T-cell (primary cell): ENCODE measurements around the gene LYSMD2. TPM values are rescaled to one million over a fixed set of nuclear protein-coding genes. Genes with fewer than 3 reads are reported as not detected.
A peak's percentile ranks its signal among the peaks of the same experiment; 100 is the strongest.
"Not testable (repeated sequence)": the region's sequence is repeated elsewhere in the genome, so short reads cannot be mapped to it uniquely, and the experiment has no call there.

Experiments used
- ATAC-seq, 4 experiments: fragments of 200-7000 bp in 3 of 4; fragments of 150-1000 bp in 1 of 4; cut with Tn5 transposase; replicated peaks in 1 of 4; 1 replicate in 3 of 4; 2 replicates in 1 of 4; pipeline ENCODE4 v1.10.0; 2021; ENCODE audit warnings: moderate library complexity in 3 of 4, mild to moderate bottlenecking in 2 of 4, moderate number of reproducible peaks in 1 of 4
- CTCF ChIA-PET, 2 donors: fragments of 300-600 bp; sonication (Branson Sonifier 250); formaldehyde crosslinking; loops; one replicate each; lab custom pipeline; 2022; ENCODE audit warnings: antibody characterized with exemption in 2 of 2; lab: Charles Lee
- POLR2A ChIA-PET, 2 donors: fragments of 300-600 bp; sonication (Branson Sonifier 250); formaldehyde crosslinking; loops; one replicate each; lab custom pipeline; 2022; ENCODE audit warnings: antibody characterized with exemption in 2 of 2; lab: Charles Lee
- DNase-seq, 35 experiments: peaks; one replicate each; pipeline versions ENCODE4 v3.0.0 to v3.0.0-alpha.2; 2013 to 2023
- H3K27ac ChIP-seq: one replicate; pipeline ENCODE4 v1.5.1; 2013; ENCODE audit warnings: low read length
- H3K27me3 ChIP-seq, 2 experiments: replicated peaks in 1 of 2; 1 replicate in 1 of 2; 2 replicates in 1 of 2; pipeline versions ENCODE4 v1.6.1 to v1.7.0; 2013; ENCODE audit warnings: low read length in 1 of 2, mixed read lengths in 1 of 2; ENCODE audit not compliant: control insufficient read depth in 2 of 2, insufficient read depth in 2 of 2; ENCODE audit errors: extremely low read depth in 1 of 2
- H3K36me3 ChIP-seq, 2 donors: 1 replicate in 1 of 2; 2 replicates in 1 of 2; pipeline versions ENCODE4 v1.6.1 to v1.7.0; 2013; ENCODE audit warnings: low read length in 1 of 2; ENCODE audit not compliant: control insufficient read depth in 2 of 2, insufficient read depth in 1 of 2; ENCODE audit errors: extremely low read depth in 1 of 2
- H3K4me1 ChIP-seq, 2 experiments: 1 replicate in 1 of 2; 2 replicates in 1 of 2; pipeline versions ENCODE4 v1.6.1 to v1.7.0; 2013; ENCODE audit warnings: low read length in 2 of 2, mixed read lengths in 1 of 2; ENCODE audit not compliant: insufficient read depth in 2 of 2, control insufficient read depth in 1 of 2; ENCODE audit errors: extremely low read depth in 1 of 2
- H3K4me3 ChIP-seq, 2 donors: 1 replicate in 1 of 2; 2 replicates in 1 of 2; pipeline versions ENCODE4 v1.5.1 to v1.7.0; 2013; ENCODE audit warnings: mild to moderate bottlenecking in 2 of 2, low read length in 1 of 2, moderate library complexity in 1 of 2; ENCODE audit not compliant: control insufficient read depth in 1 of 2; ENCODE audit errors: extremely low read depth in 1 of 2
- H3K9me3 ChIP-seq: 2 replicates; pipeline ENCODE4 v1.7.0; 2013
- H3K27ac Mint-ChIP-seq, 2 donors: one replicate each; pipeline ENCODE4 v1.8.0; 2020 to 2021; ENCODE audit warnings: mild to moderate bottlenecking in 2 of 2, mixed read lengths in 2 of 2
- H3K27me3 Mint-ChIP-seq, 2 donors: one replicate each; pipeline ENCODE4 v1.8.0; 2021 to 2022; ENCODE audit warnings: mixed read lengths in 2 of 2
- H3K36me3 Mint-ChIP-seq: one replicate; pipeline ENCODE4 v1.8.0; 2021; ENCODE audit warnings: mixed read lengths
- H3K4me1 Mint-ChIP-seq, 3 donors: one replicate each; pipeline ENCODE4 v1.8.0; 2020 to 2022; ENCODE audit warnings: mixed read lengths in 3 of 3, mild to moderate bottlenecking in 1 of 3
- H3K4me3 Mint-ChIP-seq, 3 donors: one replicate each; pipeline ENCODE4 v1.8.0; 2020 to 2022; ENCODE audit warnings: mild to moderate bottlenecking in 3 of 3, mixed read lengths in 3 of 3, moderate library complexity in 3 of 3
- H3K9me3 Mint-ChIP-seq, 3 donors: one replicate each; pipeline ENCODE4 v1.8.0; 2020 to 2022; ENCODE audit warnings: mixed read lengths in 3 of 3
- WGBS: methylation state at CpG from one replicate; pipeline ENCODE4 v1.1.5; 2013; ENCODE audit warnings: missing lambda C conversion rate; ENCODE audit not compliant: insufficient coverage; 5-methylcytosine and 5-hydroxymethylcytosine counted together
- total RNA-seq, 35 experiments: library from RNA in 6 of 35; stranded (reverse) in 6 of 35; fragments of 120-200 nt in 1 of 35; gene quantifications; one replicate each; pipeline versions ENCODE4 v1.2.1 to v1.2.4 and lab custom pipeline; 2013 to 2026

Gene LYSMD2, protein sequence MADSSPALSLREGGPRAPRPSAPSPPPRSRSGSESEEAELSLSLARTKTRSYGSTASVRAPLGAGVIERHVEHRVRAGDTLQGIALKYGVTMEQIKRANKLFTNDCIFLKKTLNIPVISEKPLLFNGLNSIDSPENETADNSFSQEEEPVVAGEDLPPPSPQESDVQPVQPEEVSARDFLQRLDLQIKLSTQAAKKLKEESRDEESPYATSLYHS
- total RNA-seq, result 10 to 100 TPM; 16.6 to 36.2 (median 26.2) TPM
- 35.0 TPM for total RNA-seq (2013)
- total RNA-seq (lab: John Stamatoyannopoulos, UW), result 17.9 to 111 (median 29.7) reads per million in 29 experiments

GRCh38 chr15:51737522-51738305 lies at the start of gene LYSMD2:
Gene LYSMD2, minus strand, starts transcription at chr15:51737655. Its CDS starts 33 bp downstream, at chr15:51737622.
- peaks cover 9% of the 10 kb centered on the region for H3K36me3 Mint-ChIP-seq
- peaks cover 39 to 51% of the 10 kb centered on the region in 2 experiments for H3K4me1 ChIP-seq

GRCh38 chr15:51787130-51787529 lies 49.7 kb upstream of the LYSMD2 start:
- H3K27ac Mint-ChIP-seq, H3K9me3 ChIP-seq, H3K4me3 Mint-ChIP-seq, DNase-seq, H3K4me1 ChIP-seq, H3K27ac ChIP-seq, H3K9me3 Mint-ChIP-seq, ATAC-seq, H3K27me3 Mint-ChIP-seq, CTCF ChIA-PET, H3K4me1 Mint-ChIP-seq, H3K4me3 ChIP-seq, H3K27me3 ChIP-seq, POLR2A ChIA-PET: not testable (repeated sequence)
- H3K36me3 Mint-ChIP-seq, result peaks cover 48% of the 10 kb centered on the region
- WGBS, result over 99% methylated on average over 11 of the region's 11 CpGs
- peaks cover 7 to 18% of the 10 kb centered on the region in 2 donors for H3K36me3 ChIP-seq

More at GRCh38 chr15:51737522-51738305, at the start of gene LYSMD2:
- H3K4me3 ChIP-seq, result peak within 1 kb of the TSS; percentile 62 to 67
- H3K36me3 ChIP-seq, result peaks cover 0 to 2% of the 10 kb centered on the region in 2 donors
- Mint-ChIP-seq H3K4me3 (peak within 1 kb of the TSS; percentile 85 to 91 (median 90)), H3K4me1 (peaks cover 58 to 63% (median 61%) of the 10 kb centered on the region in 3 donors), H3K27me3 (no peaks in the 10 kb centered on the region), H3K27ac (peak within 1 kb of the TSS; percentile 97), H3K9me3 (no peaks in the 10 kb centered on the region)
- H3K27ac ChIP-seq, result peak within 1 kb of the TSS; percentile 90
- no peaks in the 10 kb centered on the region for H3K27me3 ChIP-seq
- ChIA-PET CTCF (interaction anchor here (0.5 to 2.9 kb wide), 10 partner anchors 12 to 487 kb away, joined by 3 to 20 read pairs (median 4); no protein-coding TSS in a partner anchor), POLR2A (interaction anchor here (0.5 to 0.9 kb wide), 6 partner anchors 13 to 1384 kb away, joined by 3 to 12 read pairs (median 4); no protein-coding TSS in a partner anchor)
- ATAC-seq (peak; percentile 66 to 79 (median 74)), DNase-seq (peak; percentile 21 to 78 (median 57))
- H3K9me3 ChIP-seq, result no peaks in the 10 kb centered on the region
- WGBS, result 0% methylated on average over 60 of the region's 67 CpGs

DNA sequence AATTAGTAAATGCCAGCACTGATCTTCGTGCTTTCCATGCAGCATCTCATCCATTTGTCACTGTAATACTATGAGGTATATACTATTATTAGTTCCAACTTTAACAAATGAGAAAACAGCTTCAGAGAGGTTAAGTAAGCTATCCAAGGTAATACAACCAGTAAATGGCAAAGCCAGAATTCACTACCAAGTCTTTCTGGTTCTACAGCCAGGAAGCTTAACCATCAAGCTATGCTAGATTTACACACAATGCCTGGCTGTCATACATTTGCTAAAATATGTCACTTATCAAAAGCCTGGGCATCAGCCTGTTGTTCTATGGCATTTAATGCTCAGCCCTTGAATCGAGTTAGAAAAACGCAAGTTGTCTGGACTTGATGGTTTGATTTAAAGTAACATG lies 46.5 kb upstream of the LYSMD2 start:
- WGBS, result no CpG with 5 or more reads among the region's 3 CpGs
- Histone ChIP-seq H3K4me3 (no peak overlapping the region), H3K36me3 (peaks cover 16 to 28% of the 10 kb centered on the region in 2 donors), H3K27me3 (no peaks in the 10 kb centered on the region), H3K9me3 (no peaks in the 10 kb centered on the region), H3K4me1 (no peaks in the 10 kb centered on the region), H3K27ac (no peak overlapping the region)
- CTCF ChIA-PET, result no interaction called here
- Mint-ChIP-seq H3K4me3 (no peak overlapping the region), H3K9me3 (no peaks in the 10 kb centered on the region), H3K27ac (no peak overlapping the region), H3K4me1 (peaks cover 0 to 4% (median 0%) of the 10 kb centered on the region in 3 donors), H3K27me3 (no peaks in the 10 kb centered on the region), H3K36me3 (peaks cover 69% of the 10 kb centered on the region)
- DNase-seq (no peak), ATAC-seq (no peak)
- POLR2A ChIA-PET, result no interaction called here

- Histone ChIP-seq H3K36me3 (peaks cover 16 to 28% of the 10 kb centered on the region in 2 donors), H3K4me1 (no peaks in the 10 kb centered on the region), H3K27me3 (no peaks in the 10 kb centered on the region), H3K27ac (no peak overlapping the region), H3K9me3 (no peaks in the 10 kb centered on the region), H3K4me3 (no peak overlapping the region)
- H3K36me3 Mint-ChIP-seq, result peaks cover 61% of the 10 kb centered on the region
- POLR2A ChIA-PET, result no interaction called here
- CTCF ChIA-PET, result no interaction called here
- no peak for ATAC-seq
- peaks cover 0 to 4% (median 0%) of the 10 kb centered on the region in 3 donors for H3K4me1 Mint-ChIP-seq
- 100% methylated on average over 3 of the region's 7 CpGs for WGBS
- no peak overlapping the region for H3K27ac Mint-ChIP-seq
- no peak for DNase-seq
- no peaks in the 10 kb centered on the region for H3K9me3 Mint-ChIP-seq
- no peaks in the 10 kb centered on the region for H3K27me3 Mint-ChIP-seq
- H3K4me3 Mint-ChIP-seq, result no peak overlapping the region
Observed at GRCh38 chr15:51782357-51782896, 45.0 kb upstream of the LYSMD2 start.

DNA sequence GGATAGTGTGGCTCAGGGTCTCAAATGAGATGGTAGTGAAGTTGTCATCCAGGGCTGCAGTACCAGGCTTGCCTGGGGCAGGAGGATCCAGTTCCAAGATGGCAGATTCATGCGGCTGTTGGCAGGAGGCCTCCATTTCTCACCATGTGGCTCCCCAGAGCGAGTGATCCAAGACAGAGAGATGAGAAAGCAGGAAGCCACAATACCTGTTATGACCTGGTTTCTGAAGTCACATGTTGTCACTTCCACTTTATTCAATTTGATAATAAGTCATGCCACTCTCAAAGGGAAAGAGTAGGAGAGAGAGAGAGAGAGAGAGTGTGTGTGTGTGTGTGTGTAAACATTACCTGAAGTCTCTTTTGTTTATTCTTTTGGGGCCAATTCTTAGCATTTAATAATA lies 44.1 kb upstream of the LYSMD2 start:
- peaks cover 11 to 28% of the 10 kb centered on the region in 2 donors for H3K36me3 ChIP-seq
- H3K36me3 Mint-ChIP-seq, result peaks cover 63% of the 10 kb centered on the region
- no peaks in the 10 kb centered on the region for H3K9me3 Mint-ChIP-seq
- 43% methylated on average over 1 of the region's 2 CpGs for WGBS
- no peaks in the 10 kb centered on the region for H3K9me3 ChIP-seq
- H3K4me3 Mint-ChIP-seq, result no peak overlapping the region
- H3K4me3 ChIP-seq, result no peak overlapping the region
- H3K4me1 Mint-ChIP-seq, result peaks cover 0 to 4% (median 2%) of the 10 kb centered on the region in 3 donors
- H3K27ac ChIP-seq, result no peak overlapping the region
- ChIA-PET CTCF (interaction anchor here in 1 of 2 donors (1.8 kb wide), 1 partner anchor 131 kb away, joined by 7 read pairs; no protein-coding TSS in a partner anchor), POLR2A (no interaction called here)
- no peak for ATAC-seq
- no peak for DNase-seq
- no peak overlapping the region for H3K27ac Mint-ChIP-seq
- no peaks in the 10 kb centered on the region for H3K27me3 ChIP-seq
- H3K27me3 Mint-ChIP-seq, result no peaks in the 10 kb centered on the region
- no peaks in the 10 kb centered on the region for H3K4me1 ChIP-seq

DNA sequence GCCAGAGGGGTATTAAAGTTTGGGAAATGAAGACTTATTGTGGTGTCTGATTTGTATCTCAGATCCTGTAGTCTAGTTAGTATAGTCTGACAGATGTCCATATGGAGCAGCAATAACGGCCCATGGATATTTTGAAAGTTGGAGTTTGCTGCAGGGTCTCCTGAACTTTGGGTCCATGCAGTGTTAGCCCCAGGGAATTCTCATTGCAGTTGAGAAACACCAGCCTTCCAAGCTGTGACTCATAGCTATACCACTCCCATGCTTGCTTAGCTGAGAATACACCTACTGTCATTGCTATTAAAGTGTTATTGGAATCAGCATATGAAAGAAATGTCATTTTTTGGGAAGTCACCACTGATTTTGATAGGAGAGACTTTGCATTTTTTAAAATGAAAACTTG lies 43.2 kb upstream of the LYSMD2 start:
- ChIA-PET POLR2A (no interaction called here), CTCF (interaction anchor here in 1 of 2 donors (1.8 kb wide), 1 partner anchor 131 kb away, joined by 7 read pairs; no protein-coding TSS in a partner anchor)
- Mint-ChIP-seq H3K4me1 (peaks cover 5 to 8% (median 6%) of the 10 kb centered on the region in 3 donors), H3K9me3 (no peaks in the 10 kb centered on the region), H3K27ac (no peak overlapping the region), H3K36me3 (peaks cover 62% of the 10 kb centered on the region), H3K4me3 (no peak overlapping the region), H3K27me3 (no peaks in the 10 kb centered on the region)
- 100% methylated on average over 1 of the region's 1 CpG for WGBS
- no peak overlapping the region for H3K27ac ChIP-seq
- no peaks in the 10 kb centered on the region for H3K27me3 ChIP-seq
- no peak overlapping the region for H3K4me3 ChIP-seq
- peaks cover 11 to 28% of the 10 kb centered on the region in 2 donors for H3K36me3 ChIP-seq
- DNase-seq (no peak), ATAC-seq (no peak)
- no peaks in the 10 kb centered on the region for H3K4me1 ChIP-seq
- H3K9me3 ChIP-seq, result no peaks in the 10 kb centered on the region
